Muscle of back (tissue), 11 donors: ENCODE measurements around the gene ARID5B. TPM values are rescaled to one million over a fixed set of nuclear protein-coding genes. Genes with fewer than 3 reads are reported as not detected.

ENCODE experiments used
- DNase-seq, 3 donors: peaks; one replicate each; pipeline versions ENCODE4 v3.0.0 to v3.0.0-alpha.2; 2013
- polyA plus RNA-seq, 10 donors: library from polyadenylated mRNA; unstranded; fragments of 120-200 nt; gene quantifications; one replicate each; pipeline ENCODE4 v1.2.1, GENCODE V29; 2013; ENCODE audit not compliant: insufficient read length in 10 of 10

The ARID5B gene
- polyA plus RNA-seq, 10 donors, result 11.5 to 30.6 (median 19.6) TPM

DNA sequence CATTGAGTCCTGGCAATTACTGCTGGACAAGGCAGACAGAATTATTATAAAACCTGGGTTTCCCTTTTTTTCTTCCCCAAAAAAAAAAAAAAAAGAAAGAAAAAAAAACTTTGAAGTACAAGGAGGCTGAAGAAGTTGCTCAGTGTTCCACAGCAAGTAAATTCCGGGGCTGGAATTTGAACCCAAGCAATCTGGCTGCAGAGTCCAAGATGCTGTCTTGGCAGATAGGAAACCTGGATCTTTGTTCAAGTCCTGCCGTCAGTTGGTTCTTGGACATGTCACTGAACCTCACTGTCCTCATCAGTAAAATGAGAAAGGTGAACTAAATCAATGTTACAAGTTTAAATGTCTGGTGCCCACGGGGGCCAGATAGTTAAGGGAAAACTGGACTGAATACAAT lies 35.3 kb downstream of the ARID5B start:
- no peak for DNase-seq

DNA sequence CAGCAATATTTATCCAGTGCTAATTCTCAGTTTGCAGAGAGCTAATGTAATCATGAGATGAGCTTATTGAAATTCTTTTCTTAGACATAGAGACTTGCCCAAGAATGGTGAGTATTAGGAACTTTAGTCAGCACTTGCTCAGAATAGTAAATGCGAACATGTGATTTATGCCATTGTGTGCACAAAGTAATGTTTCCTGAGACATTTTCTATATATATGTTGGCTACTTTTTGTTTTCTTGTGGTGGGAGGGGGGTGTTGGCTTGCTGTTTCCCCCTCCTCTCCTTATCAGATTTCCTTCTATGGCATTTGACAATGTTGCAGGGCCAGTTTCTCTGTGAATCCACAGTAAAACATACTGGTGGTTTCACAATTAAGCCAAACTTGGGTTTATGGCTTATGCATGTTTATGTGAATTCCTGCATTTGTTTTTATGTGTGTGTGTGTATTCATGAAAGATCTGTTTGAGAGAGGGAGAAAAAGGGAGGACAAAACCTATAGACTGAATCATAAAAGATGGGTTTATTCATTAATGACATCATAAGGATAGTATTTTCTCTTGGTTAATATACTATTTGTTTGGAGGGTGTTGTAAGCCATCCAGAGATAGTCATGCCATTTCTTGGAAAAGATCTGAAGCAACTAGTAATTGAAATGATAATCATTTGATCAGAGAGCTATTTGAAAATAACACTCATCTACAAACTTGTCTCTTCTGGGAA lies 36.3 kb downstream of the ARID5B start:
- peak in 1 of 3 donors; percentile 53 for DNase-seq

DNA sequence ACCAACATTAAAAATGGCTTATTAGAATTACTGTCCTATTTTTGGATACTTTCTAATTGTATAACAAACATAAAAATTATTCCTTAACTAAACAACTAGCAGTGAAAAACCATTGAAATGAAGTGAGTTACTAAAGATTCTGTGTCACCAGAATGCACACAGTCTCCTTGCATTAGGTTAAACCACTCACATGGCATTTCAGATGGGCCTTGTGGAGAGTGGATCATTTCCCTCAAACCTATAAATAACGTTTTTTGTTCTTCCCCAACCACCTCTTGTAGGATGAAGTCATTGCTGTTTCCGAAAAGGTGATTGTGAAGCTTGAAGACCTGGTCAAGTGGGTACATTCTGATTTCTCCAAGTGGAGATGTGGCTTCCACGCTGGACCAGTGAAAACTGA lies 38.4 kb downstream of the ARID5B start:
- DNase-seq, result no peak

DNA sequence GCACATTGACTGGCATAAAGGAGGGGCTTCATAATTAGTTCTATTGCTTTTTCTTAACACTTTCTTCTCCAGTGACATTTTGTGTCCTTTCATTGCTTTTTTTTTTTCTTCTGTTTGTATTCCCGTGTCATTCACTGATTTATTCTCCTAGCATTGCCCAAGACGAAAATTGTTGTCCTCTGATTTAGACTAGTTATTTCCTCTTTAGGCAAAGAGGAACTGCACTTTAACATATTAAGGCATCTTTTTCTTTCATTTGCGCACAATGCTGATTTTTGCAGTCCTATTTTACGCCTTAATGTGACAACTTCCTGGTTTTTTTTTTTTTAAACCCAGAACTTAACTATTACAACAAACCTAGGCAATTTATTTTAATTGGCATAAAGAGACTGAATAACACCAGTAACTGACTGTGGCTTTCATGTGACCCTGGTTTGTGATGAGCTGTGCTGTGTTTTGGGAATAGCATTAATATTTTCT lies 39.7 kb downstream of the ARID5B start:
- no peak for DNase-seq

DNA sequence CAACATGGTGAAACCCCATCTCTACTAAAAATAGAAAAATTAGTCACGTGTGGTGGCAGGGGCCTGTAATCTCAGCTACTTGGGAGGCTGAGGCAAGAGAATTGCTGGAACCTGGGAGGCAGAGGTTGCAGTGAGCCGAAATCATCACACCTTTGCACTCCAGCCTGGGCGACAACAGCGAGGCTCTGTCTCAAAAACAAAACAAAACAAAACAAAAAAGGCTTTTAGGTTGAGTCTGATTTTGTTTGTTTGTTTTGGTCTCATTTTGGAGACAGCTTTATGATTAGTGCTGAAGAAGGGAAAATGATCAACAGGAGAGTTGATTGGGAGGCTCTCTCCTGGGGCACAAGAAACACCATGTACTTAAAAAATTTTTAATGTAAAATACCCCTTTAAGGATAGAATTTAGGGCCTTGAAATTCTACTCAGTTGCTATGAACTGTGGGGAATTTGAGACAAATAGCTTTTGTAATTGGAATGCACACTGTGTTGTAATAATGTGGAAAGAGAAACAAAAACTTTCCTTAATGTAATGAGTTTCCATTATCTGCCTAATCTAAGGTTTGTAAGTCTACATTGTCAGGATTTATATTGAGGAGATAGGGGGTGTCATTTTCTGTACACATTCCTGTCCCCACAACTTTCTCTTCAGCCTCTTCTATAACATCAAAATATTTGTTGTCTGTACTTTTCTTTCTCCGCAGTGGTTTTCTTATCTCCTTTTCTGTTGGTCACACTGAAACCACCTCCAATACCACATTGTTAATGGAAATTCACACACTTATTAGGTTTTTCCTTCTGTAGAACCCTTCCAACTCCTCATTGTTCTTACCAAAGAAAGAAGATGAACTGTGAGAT lies 41.3 kb downstream of the ARID5B start:
- peak in 1 of 3 donors; percentile 45 for DNase-seq

DNA sequence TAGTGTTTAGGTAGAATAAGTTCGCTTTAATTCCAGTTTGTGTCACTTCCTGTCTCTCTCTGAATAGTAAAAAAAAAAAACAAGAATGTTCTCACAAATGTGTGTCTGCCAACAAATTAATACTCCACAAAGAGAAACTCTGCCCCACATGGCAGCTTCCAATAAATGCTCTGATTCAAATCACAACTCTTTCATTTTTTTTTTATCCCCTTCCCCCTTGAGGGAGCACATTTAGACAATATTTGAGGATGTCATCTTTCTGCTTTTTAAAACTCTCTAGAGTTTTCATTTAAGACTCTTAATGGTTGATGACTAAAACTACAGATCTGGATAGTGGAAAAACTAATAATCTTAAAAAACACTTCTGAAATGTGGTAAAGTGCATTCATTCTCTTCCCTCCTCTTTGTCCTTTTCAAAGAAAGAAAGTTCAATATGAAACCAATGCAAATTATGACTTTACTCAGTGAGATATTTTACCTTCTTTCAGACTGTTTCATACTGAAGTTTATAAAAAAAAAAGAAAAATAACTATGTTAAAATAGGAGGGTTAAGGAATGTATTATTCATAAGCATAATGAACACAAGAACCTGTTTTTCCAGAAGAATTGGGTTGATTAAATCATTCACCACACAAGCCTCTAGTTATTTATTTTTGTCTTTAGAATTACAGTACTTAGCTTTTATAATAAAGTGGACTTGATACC lies 42.3 kb downstream of the ARID5B start:
- peak in 2 of 3 donors; percentile 52 to 69 for DNase-seq

DNA sequence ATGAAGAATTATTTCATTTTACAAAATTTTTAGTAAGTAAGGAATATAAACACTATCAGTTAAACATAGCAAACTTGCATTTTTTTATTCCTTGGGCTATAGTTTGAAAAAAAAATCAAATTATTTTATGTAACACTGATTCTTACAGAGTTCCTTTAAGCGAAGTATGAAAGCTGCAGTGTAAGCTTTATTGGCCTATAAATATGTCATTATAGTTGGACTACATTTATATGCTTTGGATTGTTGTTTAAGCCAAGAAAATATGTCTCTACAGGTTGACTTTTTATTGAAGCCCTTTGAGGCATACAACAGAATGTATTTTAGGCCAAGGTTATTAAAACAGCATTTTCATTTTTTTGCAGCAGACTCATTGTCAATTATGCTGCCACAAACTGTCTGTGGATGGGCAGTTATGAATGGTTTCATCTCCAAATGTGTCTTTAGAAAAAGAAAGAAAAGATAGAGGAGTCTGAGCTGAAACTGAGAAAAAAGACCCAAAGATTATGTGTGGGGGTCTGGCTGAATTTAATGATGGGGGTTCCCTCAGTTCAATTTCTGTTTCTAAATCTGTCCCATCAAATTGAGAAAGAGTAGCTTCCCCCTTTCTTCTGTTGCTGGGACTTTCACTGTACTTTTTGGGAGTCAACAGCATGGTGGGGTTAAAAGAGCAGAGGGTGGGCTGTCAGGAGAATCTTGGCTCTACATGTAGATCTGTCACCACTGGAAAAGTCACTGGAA lies 43.1 kb downstream of the ARID5B start:
- DNase-seq, result peak in 1 of 3 donors; percentile 55

DNA sequence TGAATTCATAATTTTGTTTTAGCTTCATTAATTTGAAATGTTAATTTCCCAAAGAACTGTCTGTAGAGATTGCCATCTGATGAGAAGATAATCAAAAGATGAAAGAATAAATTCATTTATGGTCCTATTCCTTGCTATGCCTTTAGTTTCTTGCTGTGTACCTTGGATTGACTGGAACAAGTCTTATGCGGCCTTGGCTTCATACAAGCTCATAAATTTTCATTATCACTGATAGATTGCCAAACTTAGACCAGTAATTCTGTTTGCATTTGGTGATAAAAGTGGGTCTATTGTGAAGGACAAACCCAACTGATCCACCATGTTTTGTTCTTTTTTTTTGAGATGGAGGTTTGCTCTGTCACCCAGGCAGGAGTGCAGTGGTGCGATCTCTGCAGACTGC lies 48.2 kb downstream of the ARID5B start:
- DNase-seq, result no peak

DNA sequence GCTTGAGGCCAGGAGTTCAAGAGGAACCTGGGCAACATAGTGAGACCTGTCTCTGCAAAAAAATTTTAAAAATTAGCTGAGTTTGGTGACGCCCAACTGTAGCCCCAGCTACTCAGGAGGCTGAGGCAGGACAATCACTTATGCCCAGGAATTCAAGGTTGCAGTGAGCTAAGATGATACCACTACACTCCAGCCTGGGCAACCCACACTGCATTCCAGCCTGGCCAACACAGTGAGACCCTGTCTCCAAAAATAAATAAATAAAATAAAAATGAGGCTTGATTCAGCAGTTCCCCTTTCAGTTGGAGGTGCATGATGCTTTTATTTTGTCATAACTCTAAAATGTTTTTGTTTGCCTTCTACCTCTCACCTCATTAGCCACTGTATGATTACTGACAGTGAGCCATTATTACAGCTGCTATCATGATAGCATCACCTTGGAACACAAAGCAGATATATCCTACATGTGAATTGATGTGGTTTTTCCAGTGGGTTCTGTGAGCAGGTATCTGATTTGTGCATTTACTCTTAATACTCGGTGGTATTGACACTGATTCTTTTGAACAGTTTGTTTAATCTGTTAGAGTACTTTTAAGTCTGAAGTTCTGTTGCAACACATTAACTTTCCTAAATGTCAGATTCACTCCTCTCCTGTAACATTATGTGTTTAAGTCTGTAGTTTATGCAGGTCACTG lies 49.1 kb downstream of the ARID5B start:
- no peak for DNase-seq

DNA sequence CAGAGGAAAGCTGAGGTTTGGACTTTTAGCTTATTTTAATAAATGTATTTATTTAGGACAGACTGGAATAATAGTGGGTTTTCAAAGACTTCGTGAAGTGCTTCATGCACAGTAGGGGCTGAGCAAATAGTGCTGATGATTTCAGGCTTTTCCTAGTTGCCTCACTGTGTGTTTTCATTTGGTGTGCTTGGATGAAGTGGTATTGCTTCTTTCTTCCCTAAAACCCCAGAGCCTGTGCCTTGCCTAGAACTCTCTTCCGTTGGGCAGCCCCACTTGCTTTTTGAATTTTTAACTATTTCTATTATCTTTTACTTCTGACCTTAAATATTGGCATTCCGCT lies 49.6 kb downstream of the ARID5B start:
- DNase-seq, result no peak

DNA sequence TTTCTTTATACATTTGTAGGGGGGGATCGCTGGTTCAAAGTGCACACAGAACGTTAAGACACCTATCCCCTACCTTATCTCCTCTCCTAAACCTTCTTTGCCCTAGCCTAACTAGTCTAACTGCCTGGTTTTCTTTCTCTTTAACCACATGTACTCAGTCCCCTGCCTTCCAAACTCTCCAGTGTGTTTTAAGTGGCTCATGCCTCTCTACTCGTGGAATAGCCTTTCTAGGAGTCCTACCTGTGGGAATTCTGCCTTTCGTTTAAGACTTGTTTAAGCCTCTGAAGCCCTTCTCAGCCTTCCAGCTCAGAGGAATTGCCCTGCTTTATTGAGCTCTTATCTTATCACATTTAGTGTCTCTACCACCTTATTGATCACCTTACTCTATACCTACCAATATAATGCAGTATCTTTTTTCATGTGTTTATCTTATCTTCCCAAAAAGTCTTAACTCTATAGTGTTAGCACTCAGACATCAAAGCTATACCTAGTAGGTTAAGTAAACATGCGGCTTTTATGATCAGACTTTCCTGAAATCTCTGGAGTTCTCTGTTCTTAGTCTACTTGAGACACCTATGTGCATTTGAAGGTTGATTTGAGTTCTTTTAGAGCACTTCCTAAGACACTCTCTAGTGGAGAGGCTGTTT lies 50.7 kb downstream of the ARID5B start:
- no peak for DNase-seq

DNA sequence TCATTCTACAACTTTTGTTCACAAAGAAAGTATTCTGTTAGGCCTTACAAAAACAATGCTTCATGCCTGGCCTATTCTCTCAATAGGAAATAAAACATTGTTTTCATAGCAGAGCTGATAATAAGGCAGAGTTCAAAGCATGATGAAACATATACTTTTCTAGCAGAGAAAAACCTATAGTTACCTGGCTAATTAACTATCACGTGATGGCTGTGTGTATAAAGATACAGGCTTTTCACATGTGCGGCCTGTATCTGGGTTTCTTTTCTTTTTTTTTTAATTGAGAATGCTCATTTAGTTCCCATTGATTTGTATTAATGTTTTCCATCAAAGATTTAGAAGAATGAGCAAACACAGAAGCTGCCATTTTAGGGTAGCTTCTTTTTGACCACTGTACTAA lies 51.7 kb downstream of the ARID5B start:
- DNase-seq, result no peak

DNA sequence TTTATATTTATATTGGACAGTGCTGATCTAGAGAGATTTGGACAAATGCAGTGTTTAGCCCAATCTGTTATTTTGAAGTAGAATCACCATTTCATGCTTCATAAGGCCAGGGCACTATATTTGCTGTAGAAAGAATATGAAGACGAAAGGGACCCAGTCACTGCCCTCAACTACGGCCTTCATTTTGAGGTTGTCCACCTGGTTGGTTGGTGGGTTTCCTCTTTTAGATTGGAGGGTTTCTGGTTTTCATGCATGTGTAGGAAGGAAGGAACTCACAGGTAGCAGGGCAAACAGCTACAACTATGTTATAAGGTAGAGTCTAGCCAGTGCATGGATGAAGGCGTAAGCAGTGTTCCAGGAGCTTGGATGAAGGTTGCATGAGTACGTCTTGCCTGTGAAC lies 56.3 kb downstream of the ARID5B start:
- no peak for DNase-seq

DNA sequence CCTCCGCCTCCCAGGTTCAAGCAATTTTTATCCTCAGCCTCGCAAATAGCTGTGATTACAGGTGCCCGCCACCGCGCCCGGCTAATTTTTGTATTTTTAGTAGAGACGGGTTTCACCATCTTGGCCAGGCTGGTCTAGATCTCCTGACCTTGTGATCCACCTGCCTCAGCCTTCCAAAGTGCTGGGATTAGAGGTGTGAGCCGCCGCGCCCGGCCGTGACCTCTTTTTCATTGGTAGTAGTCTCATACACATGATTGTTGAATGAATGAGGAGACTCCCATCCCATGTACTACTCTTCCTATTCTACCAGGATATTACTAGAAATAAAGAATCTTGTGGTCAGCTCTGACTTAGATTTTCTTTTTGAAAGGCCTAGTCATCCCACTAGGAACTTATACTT lies 56.8 kb downstream of the ARID5B start:
- no peak for DNase-seq

DNA sequence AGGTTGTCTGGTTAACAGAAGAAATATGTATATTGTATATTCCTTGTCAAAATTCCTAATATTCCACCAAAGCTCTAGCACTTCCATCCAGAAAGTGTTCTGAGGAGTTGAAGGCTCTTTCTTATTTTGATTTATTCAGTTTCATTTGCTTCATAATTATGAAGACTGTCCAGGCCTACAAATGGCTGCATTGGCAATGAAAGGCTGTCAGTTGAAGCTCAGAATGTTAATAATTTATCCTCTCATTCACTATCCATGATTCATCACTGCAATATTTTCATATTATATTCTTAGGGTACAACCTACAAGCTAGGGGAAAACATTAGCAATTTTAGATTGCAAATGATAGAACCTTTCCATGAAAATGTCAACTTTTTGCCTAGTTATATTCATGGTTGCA lies 57.3 kb downstream of the ARID5B start:
- no peak for DNase-seq

DNA sequence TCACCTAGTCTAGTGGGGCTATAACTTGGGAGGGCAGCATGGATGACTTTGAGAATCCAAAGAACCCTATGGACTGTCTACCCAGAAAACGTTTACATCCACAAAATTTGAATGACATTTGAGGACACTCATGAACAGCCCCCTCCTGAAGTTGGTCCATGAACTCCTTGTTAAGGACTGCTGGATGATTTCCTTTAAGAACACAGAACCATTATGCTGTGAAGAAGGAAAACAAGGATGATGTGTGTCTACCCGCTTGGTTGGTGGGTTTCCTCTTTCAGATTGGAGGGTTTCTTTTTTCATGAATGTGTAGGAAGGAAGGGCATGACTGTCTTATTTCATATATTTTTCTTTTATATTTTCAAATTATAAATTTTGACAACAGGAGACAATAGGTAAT lies 58.3 kb downstream of the ARID5B start:
- DNase-seq, result no peak

DNA sequence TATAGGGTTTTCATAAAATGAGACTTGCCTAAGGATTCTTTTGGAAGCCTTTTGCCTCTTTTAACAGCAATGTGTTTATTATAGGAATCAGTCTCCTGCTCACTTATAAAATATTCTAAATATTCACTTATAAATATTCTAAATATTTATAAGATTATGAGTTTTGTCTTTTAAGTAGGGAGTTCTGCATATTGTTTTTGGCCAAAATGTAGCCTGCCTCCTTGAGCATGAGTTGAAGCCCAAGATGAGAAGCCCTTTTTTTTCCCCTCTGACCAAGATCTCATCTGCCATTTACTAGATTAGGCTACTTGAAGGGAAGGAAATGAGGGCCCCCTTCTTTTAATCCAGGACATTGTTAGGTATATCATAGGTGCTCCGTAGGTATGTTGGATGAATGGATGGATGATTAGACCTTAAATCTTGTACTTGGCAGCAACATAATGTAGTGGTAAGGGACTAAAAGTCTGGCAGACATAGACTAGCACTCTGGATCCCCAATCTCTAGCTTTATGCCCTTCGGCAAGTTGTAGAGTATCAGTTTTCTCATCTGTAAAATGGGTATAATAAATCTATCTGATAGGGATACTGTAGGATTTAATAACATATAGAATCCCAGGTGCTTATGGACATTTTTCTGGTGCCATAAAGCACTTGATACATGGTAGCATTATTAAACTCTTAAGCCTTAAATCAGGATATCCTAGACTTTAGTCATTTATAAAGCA lies 59.1 kb downstream of the ARID5B start:
- DNase-seq, result no peak

DNA sequence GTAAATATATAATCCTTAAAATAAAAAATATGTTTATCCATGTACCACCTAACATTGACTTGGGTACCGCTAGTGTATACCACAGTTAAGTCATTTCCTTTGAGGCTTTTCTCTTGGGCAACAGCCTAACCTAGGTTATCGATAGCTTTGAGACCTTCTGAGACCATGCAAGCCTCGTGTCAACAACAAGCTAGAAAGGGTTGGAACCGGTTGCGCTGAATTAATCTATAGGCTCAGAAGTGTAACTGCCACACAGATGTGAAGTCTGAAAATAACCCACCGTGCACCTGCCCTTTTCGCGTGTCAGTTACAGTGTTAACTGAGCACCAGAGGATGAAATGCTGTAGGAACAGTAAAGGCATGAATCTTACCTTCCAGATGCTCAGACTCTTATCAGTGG lies 59.8 kb downstream of the ARID5B start:
- DNase-seq, result no peak

DNA sequence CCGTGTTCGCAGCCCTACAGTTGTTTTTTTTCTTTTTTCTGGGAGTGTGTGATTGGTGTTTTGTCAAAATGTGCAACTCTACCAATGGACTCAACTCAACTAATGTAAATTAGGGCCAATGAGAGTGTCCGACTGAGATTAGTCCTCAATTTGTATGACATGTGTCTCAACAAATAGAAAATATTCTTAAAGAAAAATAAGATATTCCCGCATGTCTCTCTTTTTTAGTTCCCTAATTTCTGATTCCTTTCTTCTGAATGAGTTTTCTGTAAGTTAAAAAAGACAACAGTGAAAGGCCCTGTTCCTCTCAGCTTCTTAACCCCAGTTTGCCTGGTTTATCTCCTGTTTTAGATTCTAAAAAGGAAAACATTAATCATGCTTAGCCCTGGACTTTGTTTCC lies 61.5 kb downstream of the ARID5B start:
- DNase-seq, result no peak

DNA sequence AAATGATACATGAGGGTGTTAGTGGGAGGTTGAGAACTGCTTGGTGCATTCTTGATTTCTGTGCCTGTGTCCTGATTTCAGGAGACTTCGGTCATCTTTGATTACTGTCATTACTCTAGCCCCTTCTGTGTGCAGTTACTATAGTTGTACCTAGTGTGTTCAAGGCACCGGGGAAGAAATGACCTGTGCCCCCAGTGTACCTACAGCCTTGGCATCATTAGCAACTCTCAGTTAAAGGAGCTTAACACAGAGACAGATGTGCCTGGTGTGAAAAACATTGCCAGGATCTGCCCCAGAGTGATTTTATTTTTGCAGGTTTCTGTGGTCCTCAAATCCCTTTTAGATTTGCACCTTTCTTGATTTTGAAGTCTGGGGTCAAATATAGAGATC lies 62.2 kb downstream of the ARID5B start:
- DNase-seq, result no peak
